Measurements from ENCODE around the gene NAV3. TPM values are rescaled to one million over a fixed set of nuclear protein-coding genes. Genes with fewer than 3 reads are reported as not detected.

The NAV3 gene
- total RNA-seq, 1 donor from 2014 or later = 1.5 TPM

GRCh38 chr12:78118486-78118885 lies 287.8 kb downstream of the NAV3 start:
- intact Hi-C loops (cut with micrococcal nuclease) = no loop called here

GRCh38 chr12:78119351-78119918 lies 288.7 kb downstream of the NAV3 start:
- Histone ChIP-seq H3K9me3 (replicated peaks) (no peaks in the 10 kb centered on the region), H3K27me3 (ENCODE audit: low read depth) (no peaks in the 10 kb centered on the region), H3K4me1 (no peaks in the 10 kb centered on the region), H3K27ac (replicated peaks) (no peak overlapping the region), H3K4me3 (no peak overlapping the region), H3K36me3 (peaks cover 8% of the 10 kb centered on the region)
- no peak for DNase-seq
- intact Hi-C loops (cut with micrococcal nuclease) = no loop called here
- TF ChIP-seq, protein P1, sequence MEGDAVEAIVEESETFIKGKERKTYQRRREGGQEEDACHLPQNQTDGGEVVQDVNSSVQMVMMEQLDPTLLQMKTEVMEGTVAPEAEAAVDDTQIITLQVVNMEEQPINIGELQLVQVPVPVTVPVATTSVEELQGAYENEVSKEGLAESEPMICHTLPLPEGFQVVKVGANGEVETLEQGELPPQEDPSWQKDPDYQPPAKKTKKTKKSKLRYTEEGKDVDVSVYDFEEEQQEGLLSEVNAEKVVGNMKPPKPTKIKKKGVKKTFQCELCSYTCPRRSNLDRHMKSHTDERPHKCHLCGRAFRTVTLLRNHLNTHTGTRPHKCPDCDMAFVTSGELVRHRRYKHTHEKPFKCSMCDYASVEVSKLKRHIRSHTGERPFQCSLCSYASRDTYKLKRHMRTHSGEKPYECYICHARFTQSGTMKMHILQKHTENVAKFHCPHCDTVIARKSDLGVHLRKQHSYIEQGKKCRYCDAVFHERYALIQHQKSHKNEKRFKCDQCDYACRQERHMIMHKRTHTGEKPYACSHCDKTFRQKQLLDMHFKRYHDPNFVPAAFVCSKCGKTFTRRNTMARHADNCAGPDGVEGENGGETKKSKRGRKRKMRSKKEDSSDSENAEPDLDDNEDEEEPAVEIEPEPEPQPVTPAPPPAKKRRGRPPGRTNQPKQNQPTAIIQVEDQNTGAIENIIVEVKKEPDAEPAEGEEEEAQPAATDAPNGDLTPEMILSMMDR (IDR thresholded peaks at IDR 0.05; ENCODE audit: borderline replicate concordance) = no peak

More at GRCh38 chr12:78118486-78118885, 287.8 kb downstream of the NAV3 start:
- Histone ChIP-seq H3K4me3 (no peak overlapping the region), H3K27me3 (ENCODE audit: low read depth) (no peaks in the 10 kb centered on the region), H3K27ac (replicated peaks) (no peak overlapping the region), H3K9me3 (replicated peaks) (peaks cover 9% of the 10 kb centered on the region), H3K36me3 (peaks cover 8% of the 10 kb centered on the region), H3K4me1 (no peaks in the 10 kb centered on the region)
- no peak for DNase-seq
- TF ChIP-seq, protein P1 (IDR thresholded peaks at IDR 0.05; ENCODE audit: borderline replicate concordance) = no peak

GRCh38 chr12:78120306-78120705 lies 289.6 kb downstream of the NAV3 start:
- TF ChIP-seq, protein P1 (IDR thresholded peaks at IDR 0.05; ENCODE audit: borderline replicate concordance) = no peak
- no peak for DNase-seq
- H3K9me3 ChIP-seq (replicated peaks) = no peaks in the 10 kb centered on the region
- no peaks in the 10 kb centered on the region for H3K4me1 ChIP-seq
- H3K27ac ChIP-seq (replicated peaks) = no peak overlapping the region
- no peaks in the 10 kb centered on the region for H3K27me3 ChIP-seq (ENCODE audit: low read depth)
- no peak overlapping the region for H3K4me3 ChIP-seq
- intact Hi-C loops (cut with micrococcal nuclease) = no loop called here
- peaks cover 8% of the 10 kb centered on the region for H3K36me3 ChIP-seq

DNA sequence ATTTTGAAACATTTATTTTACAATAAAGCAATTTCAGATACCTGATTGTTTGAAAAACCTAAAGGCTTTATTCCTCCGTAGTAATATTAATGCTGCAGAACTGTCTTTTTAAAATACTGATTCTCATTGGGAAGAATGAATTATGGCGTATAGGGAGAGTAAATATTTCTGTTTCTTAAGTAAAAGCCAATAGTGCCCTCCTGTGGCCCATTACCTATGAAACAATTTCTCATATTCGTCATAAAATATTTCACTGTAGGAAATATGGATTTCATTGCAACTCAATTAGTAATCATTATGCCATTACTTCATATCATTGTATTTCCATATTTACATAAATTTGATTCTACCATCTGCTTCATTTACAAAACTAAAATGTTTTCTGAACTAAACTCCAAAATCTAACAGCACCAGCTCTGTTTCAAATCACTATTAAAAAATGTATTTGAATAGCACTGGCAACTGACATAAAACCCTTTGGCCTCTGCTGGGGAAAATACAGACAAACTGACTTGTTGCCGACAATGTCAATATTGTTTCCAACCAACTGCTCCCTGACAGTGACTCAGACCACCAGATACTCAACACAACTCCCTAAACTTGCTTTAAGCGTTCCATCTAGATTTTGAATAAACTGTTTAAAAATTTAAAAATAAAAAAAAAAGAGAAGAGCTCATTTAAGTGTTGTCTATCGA lies 290.3 kb downstream of the NAV3 start:
- Histone ChIP-seq H3K4me1 (no peaks in the 10 kb centered on the region), H3K27ac (replicated peaks) (no peak overlapping the region), H3K4me3 (no peak overlapping the region), H3K27me3 (ENCODE audit: low read depth) (no peaks in the 10 kb centered on the region), H3K36me3 (peaks cover 8% of the 10 kb centered on the region), H3K9me3 (replicated peaks) (no peaks in the 10 kb centered on the region)
- TF ChIP-seq, protein P1 (IDR thresholded peaks at IDR 0.05; ENCODE audit: borderline replicate concordance) = peak; percentile 38
- no peak for DNase-seq
- intact Hi-C loops (cut with micrococcal nuclease) = no loop called here

GRCh38 chr12:78121969-78122610 lies 291.4 kb downstream of the NAV3 start:
- TF ChIP-seq, protein P1 (IDR thresholded peaks at IDR 0.05; ENCODE audit: borderline replicate concordance) = no peak
- H3K36me3 ChIP-seq = peaks cover 8% of the 10 kb centered on the region
- intact Hi-C loops (cut with micrococcal nuclease) = no loop called here
- DNase-seq = peak; percentile 10
- no peaks in the 10 kb centered on the region for H3K4me1 ChIP-seq
- H3K27me3 ChIP-seq (ENCODE audit: low read depth) = no peaks in the 10 kb centered on the region
- H3K4me3 ChIP-seq = no peak overlapping the region
- H3K9me3 ChIP-seq (replicated peaks) = no peaks in the 10 kb centered on the region
- no peak overlapping the region for H3K27ac ChIP-seq (replicated peaks)

All from left ventricle myocardium inferior (tissue), 1 donor.